MM.1S (cell line): ENCODE measurements around the gene AKAP8L.
A peak's percentile ranks its signal among the peaks of the same experiment; 100 is the strongest.

Experiments
- DNase-seq: peaks from one replicate; pipeline ENCODE4 v3.0.0-alpha.2; 2015
- H2AFZ ChIP-seq: fragments of 300-600 bp; sonication (generic); 2 replicates; pipeline ENCODE4 v1.6.0; 2016; ENCODE audit warnings: antibody characterized with exemption, low read length
- H3F3A ChIP-seq: fragments of 300-600 bp; sonication (generic); 2 replicates; pipeline ENCODE4 v1.6.1; 2016; ENCODE audit warnings: mild to moderate bottlenecking, antibody characterized with exemption, low read length, moderate library complexity, mixed read lengths; ENCODE audit not compliant: insufficient read depth
- H3K27ac ChIP-seq: fragments of 300-600 bp; sonication (generic); 2 replicates; pipeline ENCODE4 v1.5.1; 2016; ENCODE audit warnings: mild to moderate bottlenecking, low read length
- H3K27me3 ChIP-seq: fragments of 300-600 bp; sonication (generic); replicated peaks from 2 replicates; pipeline ENCODE4 v1.6.0; 2016; ENCODE audit warnings: low read length; ENCODE audit not compliant: insufficient read depth
- H3K36me3 ChIP-seq: fragments of 300-600 bp; sonication (generic); replicated peaks from 2 replicates; pipeline ENCODE4 v1.6.1; 2016; ENCODE audit warnings: mild to moderate bottlenecking, low read length, mixed read lengths; ENCODE audit not compliant: insufficient read depth
- H3K4me1 ChIP-seq: fragments of 300-600 bp; sonication (generic); 2 replicates; pipeline ENCODE4 v1.6.1; 2016; ENCODE audit warnings: low read length, mixed read lengths
- H3K4me2 ChIP-seq: fragments of 300-600 bp; sonication (generic); 2 replicates; pipeline ENCODE4 v1.6.0; 2016; ENCODE audit warnings: low read depth, low read length
- H3K4me3 ChIP-seq: fragments of 300-600 bp; sonication (generic); 2 replicates; pipeline ENCODE4 v1.5.1; 2016; ENCODE audit warnings: low read length, mixed read lengths
- H3K79me2 ChIP-seq: fragments of 300-600 bp; sonication (generic); 2 replicates; pipeline ENCODE4 v1.6.1; 2016; ENCODE audit warnings: mixed run types, low read length, mixed read lengths
- H3K9ac ChIP-seq: fragments of 300-600 bp; sonication (generic); 2 replicates; pipeline ENCODE4 v1.6.1; 2016; ENCODE audit warnings: low read length, mixed read lengths
- H3K9me2 ChIP-seq: fragments of 300-600 bp; sonication (generic); replicated peaks from 2 replicates; pipeline ENCODE4 v1.6.1; 2016; ENCODE audit warnings: mild to moderate bottlenecking, low read length, mixed read lengths; ENCODE audit not compliant: insufficient read depth
- H3K9me3 ChIP-seq: fragments of 300-600 bp; sonication (generic); replicated peaks from 2 replicates; pipeline ENCODE4 v1.6.1; 2016; ENCODE audit warnings: mild to moderate bottlenecking, low read length, mixed read lengths; ENCODE audit not compliant: insufficient read depth
- H4K20me1 ChIP-seq: fragments of 300-600 bp; sonication (generic); 2 replicates; pipeline ENCODE4 v1.6.1; 2016; ENCODE audit warnings: mild to moderate bottlenecking, low read length, moderate library complexity, mixed read lengths; ENCODE audit not compliant: insufficient read depth
- EZH2 ChIP-seq: fragments of 300-600 bp; sonication (generic); optimal IDR thresholded peaks from 2 replicates; pipeline ENCODE3; 2017; ENCODE audit warnings: low read depth, mild to moderate bottlenecking, antibody characterized with exemption, low read length, mixed read lengths
- EZH2phosphoT487 ChIP-seq: fragments of 300-600 bp; sonication (generic); IDR thresholded peaks from 2 replicates; pipeline ENCODE4 v1.6.1; 2018; ENCODE audit warnings: antibody characterized with exemption, low read length
- TF ChIP-seq, protein P1 (sequence below): fragments of 300-600 bp; sonication (generic); IDR thresholded peaks from 2 replicates; pipeline ENCODE4 v1.5.1; 2016; ENCODE audit warnings: antibody characterized with exemption, low read length, mixed read lengths

The AKAP8L gene

DNA sequence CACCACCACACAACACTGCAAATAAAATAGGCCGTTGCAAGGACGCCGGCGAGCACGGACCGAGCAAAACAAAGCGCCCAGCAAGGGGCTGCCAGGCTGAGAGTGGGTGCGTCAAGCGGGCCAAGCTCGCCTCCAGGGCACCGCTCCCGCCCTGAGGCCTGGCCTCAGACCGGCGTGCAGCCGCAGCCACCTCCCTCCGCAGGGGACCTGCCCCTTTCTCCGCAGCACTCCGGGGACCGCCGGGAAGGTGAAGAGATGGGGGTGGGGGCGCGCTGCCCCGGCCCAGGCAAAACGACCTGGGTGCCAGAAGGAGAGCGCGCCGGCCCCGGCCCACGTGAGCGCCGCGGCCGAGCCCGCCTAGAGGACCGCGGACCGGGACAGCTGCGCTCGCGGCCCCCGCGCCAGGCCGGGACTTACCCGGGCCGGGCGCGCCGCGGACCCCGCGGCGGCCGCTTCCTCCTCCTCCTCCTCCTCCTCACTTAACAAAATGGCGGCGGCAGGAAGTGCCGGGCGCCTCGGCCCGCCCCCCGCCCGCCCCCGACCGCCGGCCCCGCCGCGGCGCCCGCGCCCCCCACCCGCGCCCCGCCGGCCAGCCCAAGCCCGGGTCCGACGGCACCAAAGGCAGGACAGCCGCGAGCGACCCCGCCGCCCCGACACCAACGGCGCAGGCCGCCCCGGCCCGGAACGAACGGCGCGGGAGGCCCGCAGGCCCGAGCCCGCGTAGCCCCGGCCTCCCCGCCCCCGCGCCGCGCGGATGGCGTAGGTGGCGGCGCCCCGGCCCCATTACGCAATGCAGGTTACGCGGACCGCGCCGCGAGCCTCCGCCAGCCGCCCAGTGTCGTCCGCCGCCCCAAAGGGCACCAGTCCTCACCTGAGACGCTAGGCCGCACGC, 87.1 kb downstream of the AKAP8L start:
- peak; percentile 52 for DNase-seq
- Histone ChIP-seq H3K9ac (peak overlapping the region; percentile 82), H3K9me2 (no peaks in the 10 kb centered on the region), H4K20me1 (peaks cover 44% of the 10 kb centered on the region), H2AFZ (no peak overlapping the region), H3K4me3 (peak overlapping the region; percentile 76), H3K36me3 (no peaks in the 10 kb centered on the region), H3K4me2 (peak overlapping the region; percentile 84), H3K27me3 (no peaks in the 10 kb centered on the region), H3K27ac (peak overlapping the region; percentile 39; the same call in 1 of the 2 replicates), H3F3A (peaks cover 23% of the 10 kb centered on the region), H3K9me3 (no peaks in the 10 kb centered on the region), H3K79me2 (peaks cover 58% of the 10 kb centered on the region), H3K4me1 (peaks cover 6% of the 10 kb centered on the region)
- TF ChIP-seq, protein P1, sequence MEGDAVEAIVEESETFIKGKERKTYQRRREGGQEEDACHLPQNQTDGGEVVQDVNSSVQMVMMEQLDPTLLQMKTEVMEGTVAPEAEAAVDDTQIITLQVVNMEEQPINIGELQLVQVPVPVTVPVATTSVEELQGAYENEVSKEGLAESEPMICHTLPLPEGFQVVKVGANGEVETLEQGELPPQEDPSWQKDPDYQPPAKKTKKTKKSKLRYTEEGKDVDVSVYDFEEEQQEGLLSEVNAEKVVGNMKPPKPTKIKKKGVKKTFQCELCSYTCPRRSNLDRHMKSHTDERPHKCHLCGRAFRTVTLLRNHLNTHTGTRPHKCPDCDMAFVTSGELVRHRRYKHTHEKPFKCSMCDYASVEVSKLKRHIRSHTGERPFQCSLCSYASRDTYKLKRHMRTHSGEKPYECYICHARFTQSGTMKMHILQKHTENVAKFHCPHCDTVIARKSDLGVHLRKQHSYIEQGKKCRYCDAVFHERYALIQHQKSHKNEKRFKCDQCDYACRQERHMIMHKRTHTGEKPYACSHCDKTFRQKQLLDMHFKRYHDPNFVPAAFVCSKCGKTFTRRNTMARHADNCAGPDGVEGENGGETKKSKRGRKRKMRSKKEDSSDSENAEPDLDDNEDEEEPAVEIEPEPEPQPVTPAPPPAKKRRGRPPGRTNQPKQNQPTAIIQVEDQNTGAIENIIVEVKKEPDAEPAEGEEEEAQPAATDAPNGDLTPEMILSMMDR = no peak
- TF ChIP-seq EZH2phosphoT487 (no peak), EZH2 (no peak)

DNA sequence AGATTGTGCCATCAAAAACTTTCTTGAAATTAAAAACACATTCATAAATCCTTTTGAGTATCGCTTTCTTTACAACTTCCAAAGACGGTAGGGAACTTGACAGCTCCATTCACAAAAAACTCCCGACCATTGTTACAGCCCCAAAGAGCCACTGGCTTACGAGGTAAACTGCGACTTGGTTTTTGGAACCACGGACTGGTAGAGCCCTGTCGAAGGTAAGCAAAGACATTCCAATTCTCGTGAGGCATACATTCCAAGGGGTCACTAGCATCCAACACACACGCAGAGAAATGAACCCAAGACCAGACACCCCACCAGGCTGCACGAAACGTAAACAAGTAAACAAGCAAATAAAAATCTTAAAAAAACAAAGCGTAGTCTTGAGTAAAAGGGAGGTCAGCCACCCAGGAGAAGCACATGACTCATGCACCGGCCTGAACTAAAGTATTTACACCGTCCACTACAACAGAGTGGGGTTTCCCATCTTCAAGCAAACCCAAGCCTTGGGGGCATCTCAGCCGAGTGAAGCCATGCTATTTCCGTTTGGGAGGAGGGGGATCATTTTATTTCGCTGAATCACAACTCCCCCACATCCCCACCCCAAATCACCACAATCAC, 87.9 kb downstream of the AKAP8L start:
- Histone ChIP-seq H3K36me3 (no peaks in the 10 kb centered on the region), H3K79me2 (peaks cover 65% of the 10 kb centered on the region), H3K27me3 (no peaks in the 10 kb centered on the region), H3F3A (peaks cover 23% of the 10 kb centered on the region), H3K9ac (peak overlapping the region; percentile 82), H3K4me2 (peak overlapping the region; percentile 84), H3K27ac (peak overlapping the region; percentile 39; the same call in 1 of the 2 replicates), H2AFZ (no peak overlapping the region), H3K9me3 (no peaks in the 10 kb centered on the region), H3K9me2 (no peaks in the 10 kb centered on the region), H4K20me1 (peaks cover 51% of the 10 kb centered on the region), H3K4me3 (peak overlapping the region; percentile 76), H3K4me1 (peaks cover 7% of the 10 kb centered on the region)
- DNase-seq = no peak
- TF ChIP-seq, protein P1 = no peak
- TF ChIP-seq EZH2phosphoT487 (no peak), EZH2 (no peak)
